Mesodermal cell (in vitro differentiated cells): ENCODE measurements around the gene NEK1.

ENCODE experiments used
- H3K27ac ChIP-seq: 2 replicates; pipeline ENCODE4 v1.7.0; 2013; ENCODE audit warnings: mild to moderate bottlenecking, low read depth, low read length, moderate library complexity; ENCODE audit not compliant: severe bottlenecking
- H3K36me3 ChIP-seq: 2 replicates; pipeline ENCODE4 v1.7.1; 2013; ENCODE audit warnings: mild to moderate bottlenecking, low read length, moderate library complexity; ENCODE audit not compliant: control insufficient read depth, insufficient read depth
- H3K4me1 ChIP-seq: one replicate; pipeline ENCODE4 v1.7.1; 2013; ENCODE audit warnings: mild to moderate bottlenecking, low read length; ENCODE audit not compliant: insufficient read depth, control insufficient read depth, poor library complexity, severe bottlenecking
- H3K4me3 ChIP-seq: 2 replicates; pipeline ENCODE4 v1.7.0; 2013; ENCODE audit warnings: low read length, control low read depth, mild to moderate bottlenecking; ENCODE audit not compliant: insufficient read depth, poor library complexity, severe bottlenecking; ENCODE audit errors: extremely low read depth
- H3K9me3 ChIP-seq: 2 replicates; pipeline ENCODE4 v1.7.1; 2013; ENCODE audit warnings: mild to moderate bottlenecking, low read length, moderate library complexity; ENCODE audit not compliant: control insufficient read depth
- WGBS, 2 experiments: methylation state at CpG; one replicate each; pipeline ENCODE4 v1.1.5; 2013; ENCODE audit warnings: missing lambda C conversion rate in 2 of 2; ENCODE audit not compliant: insufficient coverage in 2 of 2; 5-methylcytosine and 5-hydroxymethylcytosine counted together

Gene NEK1

GRCh38 chr4:169398316-169398715, 214.1 kb downstream of the NEK1 start:
- Histone ChIP-seq H3K27ac (peak overlapping the region; percentile 20), H3K4me1 (no peaks in the 10 kb centered on the region), H3K36me3 (no peaks in the 10 kb centered on the region), H3K9me3 (no peaks in the 10 kb centered on the region), H3K4me3 (no peak overlapping the region)

GRCh38 chr4:169397762-169398161, 214.6 kb downstream of the NEK1 start:
- no peaks in the 10 kb centered on the region for H3K9me3 ChIP-seq
- no peak overlapping the region for H3K27ac ChIP-seq
- H3K36me3 ChIP-seq: no peaks in the 10 kb centered on the region
- no CpG with 5 or more reads among the region's 2 CpGs for WGBS, 2 experiments
- H3K4me1 ChIP-seq: no peaks in the 10 kb centered on the region
- H3K4me3 ChIP-seq: no peak overlapping the region

- 65 to 78% methylated on average over 2 to 3 of the region's 3 CpGs for WGBS, 2 experiments
- Histone ChIP-seq H3K27ac (no peak overlapping the region), H3K9me3 (no peaks in the 10 kb centered on the region), H3K4me3 (no peak overlapping the region), H3K4me1 (no peaks in the 10 kb centered on the region), H3K36me3 (no peaks in the 10 kb centered on the region)
Measured at GRCh38 chr4:169385376-169385775, 227.0 kb downstream of the NEK1 start.

- no peaks in the 10 kb centered on the region for H3K9me3 ChIP-seq
- no peak overlapping the region for H3K4me3 ChIP-seq
- no CpG with 5 or more reads among the region's 3 CpGs for WGBS, 2 experiments
- no peak overlapping the region for H3K27ac ChIP-seq
- H3K36me3 ChIP-seq: no peaks in the 10 kb centered on the region
- H3K4me1 ChIP-seq: no peaks in the 10 kb centered on the region
Measured at GRCh38 chr4:169384779-169385178, 227.6 kb downstream of the NEK1 start.

GRCh38 chr4:169383724-169384123, 228.7 kb downstream of the NEK1 start:
- Histone ChIP-seq H3K4me3 (no peak overlapping the region), H3K36me3 (no peaks in the 10 kb centered on the region), H3K9me3 (peaks cover under 1% of the 10 kb centered on the region), H3K27ac (no peak overlapping the region), H3K4me1 (no peaks in the 10 kb centered on the region)
- no CpG with 5 or more reads among the region's 3 CpGs for WGBS, 2 experiments

- H3K9me3 ChIP-seq: peaks cover 15% of the 10 kb centered on the region
- no peak overlapping the region for H3K4me3 ChIP-seq
- H3K36me3 ChIP-seq: no peaks in the 10 kb centered on the region
- no peaks in the 10 kb centered on the region for H3K4me1 ChIP-seq
- no peak overlapping the region for H3K27ac ChIP-seq
Measured at GRCh38 chr4:169379688-169380087, 232.7 kb downstream of the NEK1 start.

- Histone ChIP-seq H3K4me1 (no peaks in the 10 kb centered on the region), H3K36me3 (no peaks in the 10 kb centered on the region), H3K4me3 (no peak overlapping the region), H3K27ac (no peak overlapping the region), H3K9me3 (peaks cover 15% of the 10 kb centered on the region)
Measured at GRCh38 chr4:169377367-169377766, 235.0 kb downstream of the NEK1 start.

- no CpG with 5 or more reads among the region's 1 CpG for WGBS, 2 experiments
- Histone ChIP-seq H3K27ac (no peak overlapping the region), H3K36me3 (no peaks in the 10 kb centered on the region), H3K4me1 (no peaks in the 10 kb centered on the region), H3K9me3 (peaks cover 15% of the 10 kb centered on the region), H3K4me3 (no peak overlapping the region)
Measured at GRCh38 chr4:169376421-169376820, 236.0 kb downstream of the NEK1 start.

GRCh38 chr4:169372791-169373190, 239.6 kb downstream of the NEK1 start:
- peaks cover 11% of the 10 kb centered on the region for H3K9me3 ChIP-seq
- H3K4me3 ChIP-seq: no peak overlapping the region
- no CpG with 5 or more reads among the region's 2 CpGs for WGBS, 2 experiments
- no peaks in the 10 kb centered on the region for H3K4me1 ChIP-seq
- H3K27ac ChIP-seq: no peak overlapping the region
- H3K36me3 ChIP-seq: no peaks in the 10 kb centered on the region

GRCh38 chr4:169369634-169370033, 242.7 kb downstream of the NEK1 start:
- Histone ChIP-seq H3K36me3 (no peaks in the 10 kb centered on the region), H3K27ac (no peak overlapping the region), H3K9me3 (no peaks in the 10 kb centered on the region), H3K4me1 (no peaks in the 10 kb centered on the region), H3K4me3 (no peak overlapping the region)
- 87 to 100% methylated on average over 2 to 3 of the region's 6 CpGs for WGBS, 2 experiments

GRCh38 chr4:169367826-169368225, 244.6 kb downstream of the NEK1 start:
- no peak overlapping the region for H3K27ac ChIP-seq
- no peaks in the 10 kb centered on the region for H3K9me3 ChIP-seq
- no peaks in the 10 kb centered on the region for H3K4me1 ChIP-seq
- H3K36me3 ChIP-seq: no peaks in the 10 kb centered on the region
- H3K4me3 ChIP-seq: no peak overlapping the region

- H3K9me3 ChIP-seq: no peaks in the 10 kb centered on the region
- H3K4me3 ChIP-seq: no peak overlapping the region
- H3K27ac ChIP-seq: no peak overlapping the region
- no peaks in the 10 kb centered on the region for H3K4me1 ChIP-seq
- 62 to 100% methylated on average over 3 to 4 of the region's 5 CpGs for WGBS, 2 experiments
- H3K36me3 ChIP-seq: no peaks in the 10 kb centered on the region
Measured at GRCh38 chr4:169366821-169367220, 245.6 kb downstream of the NEK1 start.
